ENCODE measurements around the gene UBE2G2. TPM values are rescaled to one million over a fixed set of nuclear protein-coding genes. Genes with fewer than 3 reads are reported as not detected.

The UBE2G2 gene
- total RNA-seq, 1 experiment from 2014 or later: 121 TPM

GRCh38 chr21:44780137-44780502 is 21.5 kb downstream of the UBE2G2 start:
- Mint-ChIP-seq H3K4me1 (no peaks in the 10 kb centered on the region; a peak in 1 of 4 replicates), H3K4me3 (no peak overlapping the region), H3K27me3 (ENCODE audit: low read depth) (no peaks in the 10 kb centered on the region), H3K36me3 (ENCODE audit: insufficient read depth in 1 of 3, low read depth in 3 of 3) (peaks cover 24 to 67% (median 36%) of the 10 kb centered on the region in 3 experiments), H3K9me3 (no peaks in the 10 kb centered on the region; a peak in 1 of 5 replicates), H3K27ac (peak overlapping the region in 1 of 3 experiments; percentile 86; a peak in 2 of 7 replicates)
- no peak overlapping the region for H3K23ac ChIP-seq (ENCODE audit: insufficient read length, low read depth, low read length)
- no peaks in the 10 kb centered on the region for H4K20me1 ChIP-seq (ENCODE audit: control insufficient read depth, insufficient read depth, insufficient read length)
- peaks cover 9% of the 10 kb centered on the region; the same call in 1 of the 2 replicates for H3K79me2 ChIP-seq (ENCODE audit: insufficient read depth, low read length)
- H2BK12ac ChIP-seq (ENCODE audit: insufficient read length, low read depth, low read length): no peak overlapping the region
- H2BK20ac ChIP-seq (ENCODE audit: low read depth, low read length, poor library complexity, severe bottlenecking): no peak overlapping the region
- no peak for DNase-seq
- no peak overlapping the region for H3K56ac ChIP-seq (ENCODE audit: insufficient read length, low read depth, low read length)
- H3T11ph ChIP-seq (ENCODE audit: low read length): no peak overlapping the region
- H2BK15ac ChIP-seq (ENCODE audit: low read depth, low read length): no peak overlapping the region
- no peaks in the 10 kb centered on the region for H3K79me1 ChIP-seq (ENCODE audit: insufficient read depth, low read depth, low read length, poor library complexity, severe bottlenecking)
- no peak overlapping the region for H2BK120ac ChIP-seq (ENCODE audit: low read depth, low read length, poor library complexity, severe bottlenecking)
- no peak overlapping the region for H2BK5ac ChIP-seq (ENCODE audit: insufficient read length, low read length)
- no peak overlapping the region for H4K91ac ChIP-seq (ENCODE audit: insufficient read length, low read depth, low read length)
- no peak overlapping the region for H3K4ac ChIP-seq (ENCODE audit: low read depth, low read length)
- H3K4me1 ChIP-seq (ENCODE audit: insufficient read depth, low read length): no peaks in the 10 kb centered on the region
- H3K18ac ChIP-seq (ENCODE audit: insufficient read length, low read depth, low read length): no peak overlapping the region
- no peak overlapping the region for H3K14ac ChIP-seq (ENCODE audit: insufficient read depth, low read length)
- no peaks in the 10 kb centered on the region for H3K9me3 ChIP-seq (ENCODE audit: control insufficient read depth, low read depth, low read length)
- H3K27me3 ChIP-seq (ENCODE audit: insufficient read depth, low read length): no peaks in the 10 kb centered on the region
- no peak overlapping the region for H3K4me2 ChIP-seq (ENCODE audit: insufficient read depth, insufficient read length, low read length)
- H4K5ac ChIP-seq (ENCODE audit: insufficient read length, low read depth, low read length): no peak overlapping the region
- no peak overlapping the region for H4K8ac ChIP-seq (replicated peaks; ENCODE audit: insufficient read length, low read depth, low read length)
- no peak overlapping the region for H3K9ac ChIP-seq (ENCODE audit: extremely low read depth, insufficient read length, low read length)
- H3K27ac ChIP-seq (ENCODE audit: insufficient read length, low read depth, low read length): no peak overlapping the region
- H2AFZ ChIP-seq (ENCODE audit: low read length): no peak overlapping the region
- H3K23me2 ChIP-seq (ENCODE audit: insufficient read length, low read depth, low read length, poor library complexity, severe bottlenecking): no peaks in the 10 kb centered on the region
- no peak overlapping the region for H2AK5ac ChIP-seq (ENCODE audit: insufficient read length, low read length)
- no peak for TF ChIP-seq CTCF (conservative IDR thresholded peaks at IDR 0.05)
- no CpG with 5 or more reads among the region's 7 CpGs for WGBS (ENCODE audit: extremely low coverage, insufficient read length, low lambda C conversion rate)

Data from H9 (cell line).